IMR-90 (cell line): ENCODE measurements around the gene PLCB4. TPM values are rescaled to one million over a fixed set of nuclear protein-coding genes. Genes with fewer than 3 reads are reported as not detected.
A peak's percentile ranks its signal among the peaks of the same experiment; 100 is the strongest.

Experiments
- ATAC-seq: fragments of 200-7000 bp; cut with Tn5 transposase; 2 replicates; pipeline ENCODE4 v1.9.1; 2020; ENCODE audit warnings: low read depth, mild to moderate bottlenecking, moderate library complexity
- BruUV-seq: library from RNA; stranded (reverse); fragments of 400-500 nt; replicated peaks from 2 replicates; lab custom pipeline; 2021; lab: Mats Ljungman, UMichigan
- CTCF ChIA-PET: fragments of 300-600 bp; formaldehyde crosslinking; extraction: SDS; loops from one replicate; lab custom pipeline; 2021; ENCODE audit warnings: antibody characterized with exemption; lab: Yijun Ruan, JAX
- POLR2A ChIA-PET: fragments of 300-600 bp; sonication (Branson Sonifier 250); formaldehyde crosslinking; loops from one replicate; lab custom pipeline; 2022; ENCODE audit warnings: antibody characterized with exemption; ENCODE audit not compliant: unreplicated experiment; lab: Charles Lee
- DNase-seq: peaks from one replicate; pipeline ENCODE4 v3.0.0; 2013
- H2AFZ ChIP-seq: replicated peaks from 2 replicates; pipeline ENCODE3; 2013; ENCODE audit warnings: low read length, mild to moderate bottlenecking; ENCODE audit not compliant: poor library complexity
- H2AK5ac ChIP-seq: 2 replicates; pipeline ENCODE4 v1.6.1; 2013; ENCODE audit warnings: low read depth, low read length, inconsistent platforms
- H2AK9ac ChIP-seq: replicated peaks from 2 replicates; pipeline ENCODE3; 2013; ENCODE audit warnings: mild to moderate bottlenecking, low read depth, low read length, moderate library complexity; ENCODE audit not compliant: poor library complexity
- H2BK120ac ChIP-seq: 2 replicates; pipeline ENCODE4 v1.6.1; 2013; ENCODE audit warnings: low read depth, low read length, inconsistent platforms
- H2BK15ac ChIP-seq: 3 replicates; pipeline ENCODE4 v1.6.1; 2013; ENCODE audit warnings: low read depth, low read length, inconsistent platforms
- H2BK20ac ChIP-seq: 2 replicates; pipeline ENCODE4 v1.6.1; 2013; ENCODE audit warnings: low read depth, mild to moderate bottlenecking, inconsistent platforms, low read length, moderate library complexity
- H2BK5ac ChIP-seq: 2 replicates; pipeline ENCODE4 v1.6.1; 2013; ENCODE audit warnings: mild to moderate bottlenecking, low read depth, low read length, inconsistent platforms; ENCODE audit not compliant: poor library complexity, severe bottlenecking
- H3K14ac ChIP-seq: replicated peaks from 2 replicates; pipeline ENCODE4 v1.6.1; 2013; ENCODE audit warnings: low read depth, low read length, inconsistent platforms
- H3K18ac ChIP-seq: 2 replicates; pipeline ENCODE4 v1.6.1; 2013; ENCODE audit warnings: low read depth, low read length, control low read depth
- H3K23ac ChIP-seq: 2 replicates; pipeline ENCODE4 v1.6.1; 2013; ENCODE audit warnings: low read depth, low read length, inconsistent platforms
- H3K27ac ChIP-seq: 2 replicates; pipeline ENCODE4 v1.5.1; 2013; ENCODE audit warnings: mild to moderate bottlenecking, control low read depth, low read length; ENCODE audit not compliant: insufficient read depth
- H3K27me3 ChIP-seq: 2 replicates; pipeline ENCODE4 v1.6.1; 2013; ENCODE audit warnings: low read length; ENCODE audit not compliant: control insufficient read depth, insufficient read depth
- H3K36me3 ChIP-seq: 2 replicates; pipeline ENCODE4 v1.6.1; 2013; ENCODE audit warnings: low read length, mixed read lengths; ENCODE audit not compliant: control insufficient read depth, insufficient read depth
- H3K4ac ChIP-seq: 2 replicates; pipeline ENCODE4 v1.6.1; 2013; ENCODE audit warnings: low read depth, low read length, inconsistent platforms
- H3K4me1 ChIP-seq: 2 replicates; pipeline ENCODE4 v1.6.1; 2013; ENCODE audit warnings: low read length, mixed read lengths; ENCODE audit not compliant: control insufficient read depth, insufficient read depth
- H3K4me2 ChIP-seq: 2 replicates; pipeline ENCODE4 v1.6.1; 2013; ENCODE audit warnings: low read depth, mild to moderate bottlenecking, control low read depth, low read length, moderate library complexity
- H3K4me3 ChIP-seq: 2 replicates; pipeline ENCODE4 v1.5.1; 2013; ENCODE audit warnings: low read depth, mild to moderate bottlenecking, control low read depth, low read length, moderate library complexity; ENCODE audit not compliant: insufficient read depth
- H3K56ac ChIP-seq: 2 replicates; pipeline ENCODE4 v1.6.1; 2013; ENCODE audit warnings: low read length, inconsistent platforms; ENCODE audit not compliant: insufficient read depth; ENCODE audit errors: extremely low read depth
- H3K79me1 ChIP-seq, 2 experiments: 2 replicates each; pipeline ENCODE4 v1.6.1; 2013; ENCODE audit warnings: low read length in 2 of 2, inconsistent platforms in 1 of 2, low read depth in 1 of 2
- H3K9ac ChIP-seq: 2 replicates; pipeline ENCODE4 v1.6.1; 2013; ENCODE audit warnings: low read depth, low read length, control low read depth
- H3K9me1 ChIP-seq: 2 replicates; pipeline ENCODE4 v1.6.1; 2013; ENCODE audit warnings: low read length, inconsistent platforms; ENCODE audit not compliant: insufficient read depth
- H3K9me3 ChIP-seq: 2 replicates; pipeline ENCODE4 v1.6.1; 2013; ENCODE audit warnings: low read length; ENCODE audit not compliant: control insufficient read depth, insufficient read depth
- H4K20me1 ChIP-seq: 2 replicates; pipeline ENCODE4 v1.6.1; 2013; ENCODE audit warnings: low read length, inconsistent platforms; ENCODE audit not compliant: insufficient read depth
- H4K5ac ChIP-seq: 2 replicates; pipeline ENCODE4 v1.6.1; 2013; ENCODE audit warnings: mild to moderate bottlenecking, low read depth, low read length, control low read depth
- H4K8ac ChIP-seq, 2 experiments: 2 replicates each; pipeline ENCODE4 v1.6.1; 2013; ENCODE audit warnings: low read depth in 2 of 2, low read length in 2 of 2, control low read depth in 1 of 2, inconsistent platforms in 1 of 2
- H4K91ac ChIP-seq: 2 replicates; pipeline ENCODE4 v1.6.1; 2013; ENCODE audit warnings: low read depth, low read length, inconsistent platforms; ENCODE audit not compliant: insufficient read depth
- RAD21 ChIP-seq: IDR thresholded peaks from 2 replicates; pipeline ENCODE4 v1.6.1; 2012; ENCODE audit warnings: low read length, improper control_type of control experiment
- WGBS, 2 experiments: methylation state at CpG; one replicate each; pipeline versions ENCODE4 v1.1.5 to v1.1.7; 2013; ENCODE audit warnings: missing lambda C conversion rate in 2 of 2; ENCODE audit not compliant: insufficient read length in 1 of 2; ENCODE audit errors: extremely low coverage in 2 of 2; 5-methylcytosine and 5-hydroxymethylcytosine counted together
- dilution Hi-C: fragments of 300-500 bp; cut with HindIII; formaldehyde crosslinking; loops from one replicate; pipeline ENCODE4 v1.14.3; 2018; ENCODE audit warnings: low sequenced_read_pairs; ENCODE audit not compliant: unreplicated experiment
- in situ Hi-C: fragments of 300-500 bp; cut with MboI; formaldehyde crosslinking; loops from 3 replicates; pipeline ENCODE4 v1.14.3; 2019; ENCODE audit warnings: low sequenced_read_pairs, inconsistent platforms, mixed read lengths
- intact Hi-C: fragments of 100-400 bp; cut with micrococcal nuclease; formaldehyde crosslinking; loops from 2 replicates; pipeline ENCODE4 v1.10.0; 2022
- polyA plus RNA-seq, 3 experiments: library from polyadenylated mRNA; depleted of rRNA; stranded (reverse); fragments of >200 nt; gene quantifications; 2 replicates each; pipeline ENCODE4 v1.2.3, GENCODE V29; 2012; ENCODE audit warnings: low replicate concordance in 1 of 3
- total RNA-seq: library from RNA; depleted of rRNA; stranded (reverse); fragments of >200 nt; gene quantifications from 2 replicates; pipeline ENCODE4 v1.2.3, GENCODE V29; 2012
- TF ChIP-seq, protein P1 (sequence below): fragments of 150-350 bp; IDR thresholded peaks from 2 replicates; pipeline ENCODE4 v1.6.1; 2017; ENCODE audit warnings: mild to moderate bottlenecking, antibody characterized with exemption, low read length, low read depth

The PLCB4 gene
- total and polyA plus RNA-seq, 2 of the 4 experiments (the other 2 are of a cell fraction), result 12.5 to 24.0 TPM

DNA sequence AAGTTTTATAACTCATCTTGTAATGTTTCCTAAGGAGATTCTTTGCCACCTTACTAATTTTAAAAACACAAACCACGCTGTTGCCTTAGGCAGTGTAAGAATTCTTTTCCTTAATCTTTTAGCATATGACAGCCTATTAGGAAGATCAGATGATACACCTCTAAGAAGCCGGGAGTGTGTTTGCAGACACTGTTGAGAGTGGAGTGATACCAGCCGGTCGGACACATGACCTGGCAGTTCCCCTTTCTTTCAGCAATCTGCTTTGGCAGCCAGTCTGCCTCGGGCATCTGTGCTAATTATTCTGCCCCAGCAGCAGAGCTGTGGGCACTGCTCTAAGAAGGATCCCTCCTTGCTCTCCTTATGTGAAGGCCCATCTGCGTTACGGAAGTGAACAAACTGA lies 50.9 kb downstream of the PLCB4 start:
- no peak overlapping the region for H2BK15ac ChIP-seq
- ATAC-seq (peak; percentile 67), DNase-seq (no peak)
- no peak overlapping the region for H3K4me2 ChIP-seq
- 0 out of 2 replicates have a peak overlapping the region, but pooled peaks have one; percentile 16 for H3K14ac ChIP-seq
- no TSS peak for BruUV-seq
- no peak overlapping the region for H2BK5ac ChIP-seq
- peaks cover 18% of the 10 kb centered on the region for H3K9me1 ChIP-seq
- H2BK120ac ChIP-seq, result no peak overlapping the region
- H4K20me1 ChIP-seq, result peaks cover 6% of the 10 kb centered on the region; the same call in 1 of the 2 replicates
- no peak overlapping the region for H4K91ac ChIP-seq
- intact Hi-C loops (no loop called here), dilution Hi-C loops (no loop called here), in situ Hi-C loops (no loop called here)
- no peak overlapping the region; the same call in 1 of the 2 replicates for H2BK20ac ChIP-seq
- no peaks in the 10 kb centered on the region for H3K36me3 ChIP-seq
- no peak overlapping the region for H2AFZ ChIP-seq
- H4K8ac ChIP-seq, result 0 out of 4 replicates have a peak overlapping the region, but pooled peaks of 1 of the 2 experiments have one; percentile 11
- ChIA-PET CTCF (no interaction called here), POLR2A (no interaction called here)
- no peak overlapping the region; the same call in 1 of the 2 replicates for H3K4ac ChIP-seq
- H4K5ac ChIP-seq, result no peak overlapping the region
- no peak overlapping the region for H3K4me3 ChIP-seq
- 0 out of 2 replicates have a peak overlapping the region, but pooled peaks have one; percentile 66 for H2AK5ac ChIP-seq
- WGBS, 2 experiments, result no CpG with 5 or more reads among the region's 7 CpGs
- no peak overlapping the region for H3K27ac ChIP-seq
- H3K23ac ChIP-seq, result peak overlapping the region; percentile 66; the same call in 1 of the 2 replicates
- H3K9me3 ChIP-seq, result no peaks in the 10 kb centered on the region
- no peaks in the 10 kb centered on the region for H3K27me3 ChIP-seq
- peaks cover 35 to 46% of the 10 kb centered on the region in 2 experiments for H3K79me1 ChIP-seq
- peaks cover 2% of the 10 kb centered on the region for H3K4me1 ChIP-seq
- no peak overlapping the region for H3K9ac ChIP-seq
- no peak overlapping the region for H3K56ac ChIP-seq
- peak overlapping the region; percentile 33 for H2AK9ac ChIP-seq
- no peak overlapping the region for H3K18ac ChIP-seq
- no peak for TF ChIP-seq RAD21
- TF ChIP-seq, protein P1, sequence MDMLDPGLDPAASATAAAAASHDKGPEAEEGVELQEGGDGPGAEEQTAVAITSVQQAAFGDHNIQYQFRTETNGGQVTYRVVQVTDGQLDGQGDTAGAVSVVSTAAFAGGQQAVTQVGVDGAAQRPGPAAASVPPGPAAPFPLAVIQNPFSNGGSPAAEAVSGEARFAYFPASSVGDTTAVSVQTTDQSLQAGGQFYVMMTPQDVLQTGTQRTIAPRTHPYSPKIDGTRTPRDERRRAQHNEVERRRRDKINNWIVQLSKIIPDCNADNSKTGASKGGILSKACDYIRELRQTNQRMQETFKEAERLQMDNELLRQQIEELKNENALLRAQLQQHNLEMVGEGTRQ, result 0 out of 2 replicates have a peak, but pooled peaks have one; percentile 24
